GM12878 (cell line): ENCODE data around the gene MGAT4B.

Experiments
- MXI1 ChIP-seq: fragments of 150-350 bp; IDR thresholded peaks from 2 replicates; pipeline ENCODE4 v1.6.1; 2011; ENCODE audit warnings: low read depth, mild to moderate bottlenecking, inconsistent platforms, low read length, improper control_type of control experiment
- NFYB ChIP-seq: IDR thresholded peaks from 2 replicates; pipeline ENCODE4 v1.6.1; 2011; ENCODE audit warnings: low read depth, mild to moderate bottlenecking, low read length, improper control_type of control experiment, moderate library complexity; ENCODE audit not compliant: insufficient read depth
- TF ChIP-seq, protein P1 (sequence below): IDR thresholded peaks from 2 replicates; pipeline ENCODE4 v1.6.1; 2012; ENCODE audit warnings: mild to moderate bottlenecking, low read depth, low read length

DNA sequence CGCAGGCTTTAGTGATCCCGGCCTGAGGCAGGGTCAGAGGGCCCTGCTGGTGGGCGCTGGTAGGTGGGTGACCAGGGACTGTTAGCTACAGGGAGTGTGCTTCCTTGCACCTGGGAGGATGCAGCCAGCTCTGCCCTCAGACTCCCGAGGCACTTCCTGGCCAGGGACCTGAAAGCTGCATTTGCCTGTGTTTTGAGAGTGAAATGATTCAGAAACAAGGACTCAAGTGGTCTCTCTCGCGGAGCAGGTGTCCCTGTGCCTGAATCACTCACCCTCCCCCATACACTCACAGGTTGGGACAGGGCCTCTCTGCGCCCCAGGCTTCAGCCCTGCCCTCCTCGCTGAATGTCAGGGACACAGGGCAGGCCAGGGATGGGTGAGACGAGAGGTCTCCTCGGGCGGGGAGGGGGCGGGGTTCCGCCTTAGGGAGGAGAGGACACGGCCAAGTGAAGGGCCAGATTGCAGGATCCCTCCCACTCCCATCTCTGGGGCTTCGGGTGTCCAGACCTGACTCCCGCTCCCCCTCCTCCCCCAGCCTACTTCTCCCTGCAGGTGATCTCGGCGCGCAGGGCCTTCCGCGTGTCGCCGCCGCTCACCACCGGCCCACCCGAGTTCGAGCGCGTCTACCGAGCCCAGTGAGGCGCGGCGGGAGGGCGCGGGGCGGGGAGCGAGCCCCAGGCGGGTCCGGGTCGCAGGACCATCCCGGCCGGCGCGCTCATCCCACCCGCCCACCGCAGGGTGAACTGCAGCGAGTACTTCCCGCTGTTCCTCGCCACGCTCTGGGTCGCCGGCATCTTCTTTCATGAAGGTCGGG is 11.4 kb downstream of the MGAT4B start:
- TF ChIP-seq NFYB (no peak), MXI1 (no peak)
- TF ChIP-seq, protein P1, sequence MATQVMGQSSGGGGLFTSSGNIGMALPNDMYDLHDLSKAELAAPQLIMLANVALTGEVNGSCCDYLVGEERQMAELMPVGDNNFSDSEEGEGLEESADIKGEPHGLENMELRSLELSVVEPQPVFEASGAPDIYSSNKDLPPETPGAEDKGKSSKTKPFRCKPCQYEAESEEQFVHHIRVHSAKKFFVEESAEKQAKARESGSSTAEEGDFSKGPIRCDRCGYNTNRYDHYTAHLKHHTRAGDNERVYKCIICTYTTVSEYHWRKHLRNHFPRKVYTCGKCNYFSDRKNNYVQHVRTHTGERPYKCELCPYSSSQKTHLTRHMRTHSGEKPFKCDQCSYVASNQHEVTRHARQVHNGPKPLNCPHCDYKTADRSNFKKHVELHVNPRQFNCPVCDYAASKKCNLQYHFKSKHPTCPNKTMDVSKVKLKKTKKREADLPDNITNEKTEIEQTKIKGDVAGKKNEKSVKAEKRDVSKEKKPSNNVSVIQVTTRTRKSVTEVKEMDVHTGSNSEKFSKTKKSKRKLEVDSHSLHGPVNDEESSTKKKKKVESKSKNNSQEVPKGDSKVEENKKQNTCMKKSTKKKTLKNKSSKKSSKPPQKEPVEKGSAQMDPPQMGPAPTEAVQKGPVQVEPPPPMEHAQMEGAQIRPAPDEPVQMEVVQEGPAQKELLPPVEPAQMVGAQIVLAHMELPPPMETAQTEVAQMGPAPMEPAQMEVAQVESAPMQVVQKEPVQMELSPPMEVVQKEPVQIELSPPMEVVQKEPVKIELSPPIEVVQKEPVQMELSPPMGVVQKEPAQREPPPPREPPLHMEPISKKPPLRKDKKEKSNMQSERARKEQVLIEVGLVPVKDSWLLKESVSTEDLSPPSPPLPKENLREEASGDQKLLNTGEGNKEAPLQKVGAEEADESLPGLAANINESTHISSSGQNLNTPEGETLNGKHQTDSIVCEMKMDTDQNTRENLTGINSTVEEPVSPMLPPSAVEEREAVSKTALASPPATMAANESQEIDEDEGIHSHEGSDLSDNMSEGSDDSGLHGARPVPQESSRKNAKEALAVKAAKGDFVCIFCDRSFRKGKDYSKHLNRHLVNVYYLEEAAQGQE = no peak
